Liver (tissue), 3 donors: ENCODE measurements around the gene ICA1L.
"Not testable (repeated sequence)": the region's sequence is repeated elsewhere in the genome, so short reads cannot be mapped to it uniquely, and the experiment has no call there.

ENCODE experiments used
- CTCF ChIP-seq: fragments of 150-350 bp; IDR thresholded peaks from 2 replicates; pipeline ENCODE4 v1.5.1; 2017; ENCODE audit warnings: improper control_type of control experiment, low read depth, low read length; ENCODE audit not compliant: missing input control
- JUND ChIP-seq, 2 donors: IDR thresholded peaks; 2 replicates each; pipeline ENCODE4 v1.6.1; 2016; ENCODE audit warnings: antibody characterized with exemption in 2 of 2
- RAD21 ChIP-seq, 2 donors: IDR thresholded peaks; 2 replicates each; pipeline ENCODE4 v1.6.1; 2016; ENCODE audit warnings: antibody characterized with exemption in 2 of 2, mild to moderate bottlenecking in 2 of 2
- SP1 ChIP-seq: IDR thresholded peaks from 2 replicates; pipeline ENCODE4 v1.6.1; 2018; ENCODE audit warnings: antibody characterized with exemption, mild to moderate bottlenecking
- TAF1 ChIP-seq: conservative IDR thresholded peaks from 2 replicates; pipeline ENCODE4 v1.6.1; 2016; ENCODE audit warnings: antibody characterized with exemption, mild to moderate bottlenecking
- YY1 ChIP-seq: IDR thresholded peaks from 2 replicates; pipeline ENCODE4 v1.6.1; 2016; ENCODE audit warnings: antibody characterized with exemption, mild to moderate bottlenecking
- ZBTB33 ChIP-seq: IDR thresholded peaks from 2 replicates; pipeline ENCODE4 v1.6.1; 2016; ENCODE audit warnings: antibody characterized with exemption
- TF ChIP-seq, protein P1 (sequence below): IDR thresholded peaks from 2 replicates; pipeline ENCODE4 v1.6.1; 2016; ENCODE audit warnings: antibody characterized with exemption
- TF ChIP-seq, protein P2 (sequence below): IDR thresholded peaks from 2 replicates; pipeline ENCODE4 v1.6.1; 2016; ENCODE audit warnings: antibody characterized with exemption
- donor health status: healthy.
- donor health status: healthy.

DNA sequence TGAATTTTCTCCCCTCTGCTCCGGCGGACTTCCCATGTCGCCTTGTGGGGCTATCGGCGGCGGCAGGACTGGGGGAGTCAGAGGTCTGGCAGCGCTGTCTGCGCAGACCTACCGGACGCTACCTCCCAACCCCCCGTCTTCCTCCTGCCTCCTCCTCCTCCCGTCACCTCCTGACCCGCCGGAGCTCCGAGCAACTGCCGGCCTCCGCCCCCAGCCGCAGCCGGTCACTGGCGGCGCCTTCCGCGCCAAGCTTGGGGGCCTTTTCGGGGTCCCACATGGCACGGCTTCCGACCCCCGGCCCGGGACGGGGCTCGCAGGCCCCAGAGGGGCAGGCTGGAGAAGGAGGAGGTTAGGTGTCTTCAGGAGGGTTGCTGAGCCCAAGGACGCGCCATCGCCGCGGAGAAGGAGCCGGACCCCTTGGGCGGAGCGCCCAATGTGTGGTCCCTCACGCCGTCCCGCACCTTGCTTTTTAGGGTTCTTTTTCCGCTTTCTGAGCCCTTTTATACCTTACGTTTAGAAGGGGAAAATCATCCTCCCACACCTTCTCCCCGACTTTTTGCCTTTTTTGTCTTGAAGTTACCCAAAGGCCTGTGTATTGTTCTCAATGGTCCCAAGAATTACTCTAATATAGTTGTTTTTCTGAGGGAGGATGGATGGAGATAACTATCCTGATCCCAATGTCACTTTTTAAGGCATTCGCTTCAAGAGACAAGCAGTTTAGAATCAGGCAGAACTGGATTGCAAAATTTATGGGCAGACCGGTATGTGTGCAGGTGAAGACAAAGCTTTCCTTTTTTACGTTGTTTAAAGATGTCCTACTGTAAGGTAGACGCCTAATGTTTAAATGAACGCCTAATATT, 41.0 kb upstream of the ICA1L start:
- TF ChIP-seq CTCF; RAD21 (IDR thresholded peaks at IDR 0.05); YY1; SP1; TAF1; JUND (IDR thresholded peaks at IDR 0.05); ZBTB33: not testable (repeated sequence)
- TF ChIP-seq, protein P1, sequence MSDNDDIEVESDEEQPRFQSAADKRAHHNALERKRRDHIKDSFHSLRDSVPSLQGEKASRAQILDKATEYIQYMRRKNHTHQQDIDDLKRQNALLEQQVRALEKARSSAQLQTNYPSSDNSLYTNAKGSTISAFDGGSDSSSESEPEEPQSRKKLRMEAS = not testable (repeated sequence)
- TF ChIP-seq, protein P2, sequence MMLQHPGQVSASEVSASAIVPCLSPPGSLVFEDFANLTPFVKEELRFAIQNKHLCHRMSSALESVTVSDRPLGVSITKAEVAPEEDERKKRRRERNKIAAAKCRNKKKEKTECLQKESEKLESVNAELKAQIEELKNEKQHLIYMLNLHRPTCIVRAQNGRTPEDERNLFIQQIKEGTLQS = not testable (repeated sequence)
